B cell (primary cell): Measurements from ENCODE around the gene TYK2. TPM values are rescaled to one million over a fixed set of nuclear protein-coding genes. Genes with fewer than 3 reads are reported as not detected.

Source experiments
- ATAC-seq: fragments of 200-7000 bp; cut with Tn5 transposase; one replicate; pipeline ENCODE4 v1.10.0; 2021; ENCODE audit warnings: low read depth, mild to moderate bottlenecking, moderate number of reproducible peaks, moderate library complexity
- CTCF ChIA-PET: fragments of 350-600 bp; sonication (Branson Sonifier 250); formaldehyde crosslinking; loops from one replicate; lab custom pipeline; 2021; ENCODE audit warnings: antibody characterized with exemption, inconsistent platforms; lab: Charles Lee
- POLR2A ChIA-PET: fragments of 350-600 bp; sonication (Branson Sonifier 250); formaldehyde crosslinking; loops from one replicate; lab custom pipeline; 2021; ENCODE audit warnings: antibody characterized with exemption; lab: Charles Lee
- DNase-seq: peaks from one replicate; pipeline ENCODE4 v3.0.0; 2013
- H2AFZ ChIP-seq: 2 replicates; pipeline ENCODE4 v1.6.1; 2012; ENCODE audit warnings: mild to moderate bottlenecking, low read depth, low read length; ENCODE audit not compliant: insufficient read depth, poor library complexity, severe bottlenecking
- H3K27ac ChIP-seq, 2 donors: 1 replicate in 1 of 2; 2 replicates in 1 of 2; pipeline ENCODE4 v1.5.1; 2012 to 2013; ENCODE audit warnings: low read length in 2 of 2, mild to moderate bottlenecking in 2 of 2, moderate library complexity in 1 of 2
- H3K27me3 ChIP-seq, 4 experiments: fragments of 200-600 bp in 1 of 4; sonication (generic) in 1 of 4; replicated peaks in 1 of 4; 1 replicate in 2 of 4; 2 replicates in 2 of 4; pipeline versions ENCODE4 v1.6.1 to v1.7.0; 2013 to 2016; ENCODE audit warnings: low read length in 3 of 4, mild to moderate bottlenecking in 2 of 4, mixed read lengths in 1 of 4, moderate library complexity in 1 of 4; ENCODE audit not compliant: insufficient read depth in 4 of 4, control insufficient read depth in 3 of 4; ENCODE audit errors: control extremely low read depth in 1 of 4
- H3K36me3 ChIP-seq, 2 experiments: replicated peaks in 1 of 2; 1 replicate in 1 of 2; 2 replicates in 1 of 2; pipeline versions ENCODE4 v1.6.1 to v1.7.1; 2013; ENCODE audit warnings: low read length in 1 of 2; ENCODE audit not compliant: insufficient read depth in 2 of 2, control insufficient read depth in 1 of 2; ENCODE audit errors: control extremely low read depth in 1 of 2, extremely low read depth in 1 of 2
- H3K4me1 ChIP-seq, 2 donors: fragments of 200-600 bp in 1 of 2; sonication (generic) in 1 of 2; 1 replicate in 1 of 2; 2 replicates in 1 of 2; pipeline versions ENCODE4 v1.5.1 to v1.6.1; 2013 to 2017; ENCODE audit warnings: low read length in 2 of 2; ENCODE audit not compliant: control insufficient read depth in 2 of 2, insufficient read depth in 2 of 2
- H3K4me2 ChIP-seq: replicated peaks from 2 replicates; pipeline ENCODE3; 2012; ENCODE audit warnings: mild to moderate bottlenecking, low read depth, low read length; ENCODE audit not compliant: poor library complexity, severe bottlenecking
- H3K4me3 ChIP-seq, 5 experiments: fragments of 200-600 bp in 1 of 5; sonication (generic) in 1 of 5; 1 replicate in 3 of 5; 2 replicates in 2 of 5; pipeline versions ENCODE4 v1.5.1 to v1.7.0; 2011 to 2016; ENCODE audit warnings: low read length in 4 of 5, mild to moderate bottlenecking in 4 of 5, low read depth in 2 of 5, control low read depth in 1 of 5, moderate library complexity in 1 of 5; ENCODE audit not compliant: insufficient read depth in 1 of 5; ENCODE audit errors: control extremely low read depth in 1 of 5, extremely low read depth in 1 of 5
- H3K79me2 ChIP-seq: fragments of 200-600 bp; sonication (generic); one replicate; pipeline ENCODE4 v1.6.0; 2016; ENCODE audit warnings: low read length; ENCODE audit not compliant: control insufficient read depth, insufficient read depth
- H3K9ac ChIP-seq: fragments of 200-600 bp; sonication (generic); 2 replicates; pipeline ENCODE4 v1.6.1; 2017; ENCODE audit warnings: mild to moderate bottlenecking, low read length, moderate library complexity
- H3K9me3 ChIP-seq, 3 donors: one replicate each; pipeline versions ENCODE4 v1.6.1 to v1.7.1; 2013; ENCODE audit warnings: low read length in 2 of 3; ENCODE audit not compliant: control insufficient read depth in 2 of 3, insufficient read depth in 1 of 3; ENCODE audit errors: control extremely low read depth in 1 of 3
- H4K20me1 ChIP-seq: 2 replicates; pipeline ENCODE4 v1.6.0; 2012; ENCODE audit warnings: mild to moderate bottlenecking, low read length; ENCODE audit not compliant: insufficient read depth, control insufficient read depth, poor library complexity, severe bottlenecking
- H3K27ac Mint-ChIP-seq: one replicate; pipeline ENCODE4 v1.8.0; 2021; ENCODE audit warnings: mixed read lengths
- H3K27me3 Mint-ChIP-seq: one replicate; pipeline ENCODE4 v1.8.0; 2021; ENCODE audit warnings: mixed read lengths
- H3K4me1 Mint-ChIP-seq: one replicate; pipeline ENCODE4 v1.8.0; 2021; ENCODE audit warnings: mixed read lengths
- H3K4me3 Mint-ChIP-seq: one replicate; pipeline ENCODE4 v1.8.0; 2021; ENCODE audit warnings: mixed read lengths
- H3K9me3 Mint-ChIP-seq: one replicate; pipeline ENCODE4 v1.8.0; 2022; ENCODE audit warnings: mixed read lengths; ENCODE audit not compliant: insufficient read depth
- EZH2 ChIP-seq: IDR thresholded peaks from 2 replicates; pipeline ENCODE4 v1.6.1; 2012; ENCODE audit warnings: borderline replicate concordance, low read depth, mild to moderate bottlenecking, moderate library complexity, low read length; ENCODE audit not compliant: insufficient read depth, poor library complexity, severe bottlenecking
- WGBS: methylation state at CpG from one replicate; pipeline ENCODE4 v1.1.5; 2013; ENCODE audit warnings: missing lambda C conversion rate; ENCODE audit not compliant: insufficient coverage; 5-methylcytosine and 5-hydroxymethylcytosine counted together
- intact Hi-C: fragments of 100-400 bp; cut with micrococcal nuclease; formaldehyde crosslinking; loops from one replicate; pipeline ENCODE4 v1.10.0; 2022
- polyA plus RNA-seq: library from polyadenylated mRNA; depleted of rRNA; stranded (reverse); fragments of >200 nt; gene quantifications from 2 replicates; pipeline ENCODE4 v1.2.3, GENCODE V29; 2012
- total RNA-seq, 2 donors: library from RNA; stranded (reverse); fragments of 120-200 nt in 1 of 2; gene quantifications; 1 replicate in 1 of 2; 2 replicates in 1 of 2; pipeline versions ENCODE4 v1.2.3 to v1.2.4, GENCODE V29; 2013 to 2022
- TF ChIP-seq, protein P1 (sequence below): fragments of 200-600 bp; IDR thresholded peaks from one replicate; pipeline ENCODE4 v1.8.0; 2022; ENCODE audit warnings: antibody characterized with exemption, mild to moderate bottlenecking

The TYK2 gene
- total and polyA plus RNA-seq, 2 donors (not counting 1 experiment from before 2014, with no cell fraction given): 337 to 343 TPM

DNA sequence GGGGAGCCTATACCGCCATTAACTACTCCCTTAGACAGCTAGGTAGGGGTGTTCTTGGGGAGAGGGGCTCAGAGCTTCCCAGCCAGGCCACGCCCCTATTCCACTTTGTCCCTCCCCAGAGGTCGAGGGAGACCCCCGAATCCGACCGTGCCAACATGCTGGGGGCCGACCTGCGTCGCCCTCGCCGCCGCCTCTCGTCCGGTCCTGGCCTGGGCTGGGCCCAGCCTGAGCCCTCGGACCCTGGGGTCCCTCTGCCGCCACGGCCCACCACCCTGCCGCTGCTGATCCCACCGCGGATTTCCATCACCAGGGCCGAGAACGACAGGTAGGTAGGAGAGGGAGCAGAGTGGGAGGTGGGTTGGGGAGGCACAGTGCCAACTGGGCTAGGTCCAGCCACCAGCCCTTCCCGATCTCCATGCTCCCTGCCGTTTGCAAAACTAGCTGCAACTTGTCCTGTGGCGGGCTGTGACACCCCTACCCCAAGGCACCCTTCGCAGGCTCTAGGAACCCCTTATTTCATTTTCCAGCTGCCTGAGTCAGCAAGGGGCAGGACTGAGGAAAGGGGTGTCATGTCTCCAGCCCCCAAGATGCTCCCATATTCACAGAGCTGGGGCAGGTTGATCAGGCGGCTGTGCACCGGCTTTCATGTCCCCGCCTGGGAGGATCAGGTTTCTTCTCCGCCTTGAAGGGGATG lies 37.3 kb upstream of the TYK2 start:
- Histone ChIP-seq H3K9me3 (peaks cover 0 to 37% (median 0%) of the 10 kb centered on the region in 3 donors), H3K4me1 (peaks cover 64 to 78% of the 10 kb centered on the region in 2 donors), H3K4me3 (no peak overlapping the region), H3K27ac (no peak overlapping the region), H3K27me3 (peaks cover 0 to 56% (median 36%) of the 10 kb centered on the region in 4 experiments), H3K9ac (peak overlapping the region; percentile 72), H4K20me1 (no peaks in the 10 kb centered on the region), H3K36me3 (no peaks in the 10 kb centered on the region), H3K79me2 (no peaks in the 10 kb centered on the region), H3K4me2 (peak overlapping the region; percentile 96), H2AFZ (no peak overlapping the region)
- Mint-ChIP-seq H3K27me3 (peaks cover 38% of the 10 kb centered on the region), H3K4me1 (peaks cover 58% of the 10 kb centered on the region), H3K4me3 (peak overlapping the region; percentile 74), H3K27ac (peak overlapping the region; percentile 56), H3K9me3 (no peaks in the 10 kb centered on the region)
- POLR2A ChIA-PET: interaction anchor here (1.9 to 2.6 kb wide), 3 partner anchors 8 to 13 kb away, joined by 8 to 19 read pairs (median 10); partner anchors contain the start of gene CDC37
- CTCF ChIA-PET: interaction anchor here (0.6 to 18.8 kb wide), 12 partner anchors 10 to 1196 kb away, joined by 3 to 282 read pairs (median 5); partner anchors contain the start of genes CDC37 and ICAM5
- TF ChIP-seq, protein P1, sequence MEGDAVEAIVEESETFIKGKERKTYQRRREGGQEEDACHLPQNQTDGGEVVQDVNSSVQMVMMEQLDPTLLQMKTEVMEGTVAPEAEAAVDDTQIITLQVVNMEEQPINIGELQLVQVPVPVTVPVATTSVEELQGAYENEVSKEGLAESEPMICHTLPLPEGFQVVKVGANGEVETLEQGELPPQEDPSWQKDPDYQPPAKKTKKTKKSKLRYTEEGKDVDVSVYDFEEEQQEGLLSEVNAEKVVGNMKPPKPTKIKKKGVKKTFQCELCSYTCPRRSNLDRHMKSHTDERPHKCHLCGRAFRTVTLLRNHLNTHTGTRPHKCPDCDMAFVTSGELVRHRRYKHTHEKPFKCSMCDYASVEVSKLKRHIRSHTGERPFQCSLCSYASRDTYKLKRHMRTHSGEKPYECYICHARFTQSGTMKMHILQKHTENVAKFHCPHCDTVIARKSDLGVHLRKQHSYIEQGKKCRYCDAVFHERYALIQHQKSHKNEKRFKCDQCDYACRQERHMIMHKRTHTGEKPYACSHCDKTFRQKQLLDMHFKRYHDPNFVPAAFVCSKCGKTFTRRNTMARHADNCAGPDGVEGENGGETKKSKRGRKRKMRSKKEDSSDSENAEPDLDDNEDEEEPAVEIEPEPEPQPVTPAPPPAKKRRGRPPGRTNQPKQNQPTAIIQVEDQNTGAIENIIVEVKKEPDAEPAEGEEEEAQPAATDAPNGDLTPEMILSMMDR: no peak
- TF ChIP-seq EZH2: peak; percentile 14
- WGBS: 14% methylated on average over 26 of the region's 30 CpGs
- intact Hi-C loops: loop anchor here (5.0 kb wide), 1 partner anchor 150 kb away; the partner anchor contains the start of genes CDKN2D and KRI1
- peak; percentile 58 for DNase-seq
- ATAC-seq: no peak
